ENCODE data around the gene CTDNEP1. TPM values are rescaled to one million over a fixed set of nuclear protein-coding genes. Genes with fewer than 3 reads are reported as not detected.

The CTDNEP1 gene
- total RNA-seq, 6 experiments from 2014 or later = 25.9 to 34.6 (median 31.9) TPM

GRCh38 chr17:7290685-7291084 lies 39.2 kb upstream of the CTDNEP1 start:
- H3K4me1 ChIP-seq = peaks cover 0 to 5% (median 2%) of the 10 kb centered on the region in 4 donors

GRCh38 chr17:7290166-7290565 lies 38.6 kb upstream of the CTDNEP1 start:
- Histone ChIP-seq H3K9me3 (no peaks in the 10 kb centered on the region), H3K4me3 (no peak overlapping the region), H3K27ac (no peak overlapping the region), H3K36me3 (no peaks in the 10 kb centered on the region), H3K4me1 (peaks cover 0 to 5% (median 2%) of the 10 kb centered on the region in 4 donors), H3K27me3 (no peaks in the 10 kb centered on the region)
- DNase-seq (no peak), ATAC-seq (no peak)
- intact Hi-C loops (cut with DNase I) = no loop called here
- TF ChIP-seq CTCF (IDR thresholded peaks at IDR 0.05) (no peak), POLR2A (IDR thresholded peaks at IDR 0.05) (no peak)
- no CpG with 5 or more reads among the region's 19 CpGs for WGBS (ENCODE audit: insufficient coverage, low coverage, low lambda C conversion rate, missing lambda C conversion rate)

More at GRCh38 chr17:7290685-7291084, 39.2 kb upstream of the CTDNEP1 start:
- no peak for TF ChIP-seq CTCF (IDR thresholded peaks at IDR 0.05)
- no peak for TF ChIP-seq POLR2A (IDR thresholded peaks at IDR 0.05)
- H3K27ac ChIP-seq = no peak overlapping the region
- ATAC-seq (no peak), DNase-seq (no peak)
- no peaks in the 10 kb centered on the region for H3K27me3 ChIP-seq
- intact Hi-C loops (cut with DNase I) = no loop called here
- no peaks in the 10 kb centered on the region for H3K36me3 ChIP-seq
- no peak overlapping the region for H3K4me3 ChIP-seq
- 56% methylated on average over 6 of the region's 11 CpGs for WGBS (ENCODE audit: insufficient coverage, low coverage, low lambda C conversion rate, missing lambda C conversion rate)
- no peaks in the 10 kb centered on the region for H3K9me3 ChIP-seq

- DNase-seq (no peak), ATAC-seq (no peak)
- Histone ChIP-seq H3K27ac (no peak overlapping the region), H3K4me3 (no peak overlapping the region), H3K36me3 (no peaks in the 10 kb centered on the region), H3K27me3 (no peaks in the 10 kb centered on the region), H3K4me1 (no peaks in the 10 kb centered on the region), H3K9me3 (no peaks in the 10 kb centered on the region)
- TF ChIP-seq POLR2A (IDR thresholded peaks at IDR 0.05) (no peak), CTCF (IDR thresholded peaks at IDR 0.05) (no peak)
- 47% methylated on average over 2 of the region's 18 CpGs for WGBS (ENCODE audit: insufficient coverage, low coverage, low lambda C conversion rate, missing lambda C conversion rate)
- intact Hi-C loops (cut with DNase I) = no loop called here
These were observed 37.9 kb upstream of the CTDNEP1 start for GRCh38 chr17:7289256-7290032.

- Histone ChIP-seq H3K4me1 (peaks cover 0 to 16% (median 2%) of the 10 kb centered on the region in 4 donors), H3K4me3 (no peak overlapping the region), H3K9me3 (no peaks in the 10 kb centered on the region), H3K36me3 (no peaks in the 10 kb centered on the region), H3K27ac (no peak overlapping the region), H3K27me3 (no peaks in the 10 kb centered on the region)
- TF ChIP-seq CTCF (IDR thresholded peaks at IDR 0.05) = no peak
- TF ChIP-seq POLR2A (IDR thresholded peaks at IDR 0.05) = no peak
- DNase-seq = no peak
- 95% methylated on average over 9 of the region's 12 CpGs for WGBS (ENCODE audit: insufficient coverage, low coverage, low lambda C conversion rate, missing lambda C conversion rate)
- no peak for ATAC-seq
- intact Hi-C loops (cut with DNase I) = no loop called here
These were observed 34.1 kb upstream of the CTDNEP1 start for GRCh38 chr17:7285679-7286078.

Data from right lobe of liver (tissue), 6 donors.